C4-2B (cell line): ENCODE results near the gene NPAS3.

Source experiments
- CTCF ChIP-seq: fragments of 450-650 bp; conservative IDR thresholded peaks from 2 replicates; pipeline ENCODE4 v1.5.1; 2017; ENCODE audit warnings: mild to moderate bottlenecking
- ZFX ChIP-seq: fragments of 450-650 bp; IDR thresholded peaks from 2 replicates; pipeline ENCODE4 v1.6.1; 2017

GRCh38 chr14:33010495-33010894 is 71.8 kb downstream of the NPAS3 start:
- TF ChIP-seq CTCF = no peak
- no peak for TF ChIP-seq ZFX
